Naive B cell (primary cell): Measurements from ENCODE around the gene RARA. TPM values are rescaled to one million over a fixed set of nuclear protein-coding genes. Genes with fewer than 3 reads are reported as not detected.
A peak's percentile ranks its signal among the peaks of the same experiment; 100 is the strongest.

ENCODE experiments used
- ATAC-seq, 2 donors: fragments of 150-1000 bp; cut with Tn5 transposase; 2 replicates each; pipeline ENCODE4 v1.10.0; 2021; ENCODE audit warnings: low read depth in 2 of 2, mild to moderate bottlenecking in 2 of 2, moderate library complexity in 2 of 2
- DNase-seq: peaks from one replicate; pipeline ENCODE4 v3.0.0; 2022
- H3K27ac Mint-ChIP-seq, 6 donors: one replicate each; pipeline ENCODE4 v1.8.0; 2020 to 2022; ENCODE audit warnings: mild to moderate bottlenecking in 6 of 6, mixed read lengths in 6 of 6, moderate library complexity in 5 of 6, inconsistent platforms in 2 of 6
- H3K27me3 Mint-ChIP-seq, 3 donors: one replicate each; pipeline ENCODE4 v1.8.0; 2021 to 2022; ENCODE audit warnings: mixed read lengths in 3 of 3, mild to moderate bottlenecking in 1 of 3
- H3K36me3 Mint-ChIP-seq, 2 donors: one replicate each; pipeline ENCODE4 v1.8.0; 2020 to 2022; ENCODE audit warnings: mixed read lengths in 2 of 2, inconsistent platforms in 1 of 2, mild to moderate bottlenecking in 1 of 2
- H3K4me1 Mint-ChIP-seq, 3 donors: one replicate each; pipeline ENCODE4 v1.8.0; 2020 to 2022; ENCODE audit warnings: mixed read lengths in 3 of 3, inconsistent platforms in 1 of 3, mild to moderate bottlenecking in 1 of 3, moderate library complexity in 1 of 3
- H3K4me3 Mint-ChIP-seq, 8 donors: one replicate each; pipeline ENCODE4 v1.8.0; 2020 to 2022; ENCODE audit warnings: mild to moderate bottlenecking in 8 of 8, mixed read lengths in 8 of 8, moderate library complexity in 8 of 8, inconsistent platforms in 2 of 8
- H3K9me3 Mint-ChIP-seq, 7 donors: one replicate each; pipeline ENCODE4 v1.8.0; 2020 to 2022; ENCODE audit warnings: mixed read lengths in 7 of 7, mild to moderate bottlenecking in 5 of 7, inconsistent platforms in 2 of 7, moderate library complexity in 1 of 7
- polyA plus RNA-seq, 6 donors: library from polyadenylated mRNA; unstranded; fragments of 300-500 nt; fragmentation: Illumina TruSeq; gene quantifications; one replicate each; pipeline ENCODE4 v1.2.3, GENCODE V29; 2021; ENCODE audit warnings: low read depth in 6 of 6

RARA gene
- polyA plus RNA-seq, 6 donors from 2014 or later, result 3.1 to 12.6 (median 7.8) TPM

- peak overlapping the region in 1 of 8 donors; percentile 12 for H3K4me3 Mint-ChIP-seq
- ATAC-seq, result no peak
- H3K27ac Mint-ChIP-seq, result no peak overlapping the region
- H3K4me1 Mint-ChIP-seq, result peaks cover 53 to 58% (median 54%) of the 10 kb centered on the region in 3 donors
- no peak for DNase-seq
- no peaks in the 10 kb centered on the region for H3K36me3 Mint-ChIP-seq
- H3K27me3 Mint-ChIP-seq, result no peaks in the 10 kb centered on the region
- no peaks in the 10 kb centered on the region for H3K9me3 Mint-ChIP-seq
Measured at GRCh38 chr17:40315206-40315605, 6.2 kb downstream of the RARA start.

GRCh38 chr17:40315678-40316570 is 6.9 kb downstream of the RARA start:
- no peaks in the 10 kb centered on the region for H3K27me3 Mint-ChIP-seq
- H3K4me3 Mint-ChIP-seq, result peak overlapping the region in 6 of 8 donors; percentile 22 to 79 (median 28)
- no peaks in the 10 kb centered on the region for H3K36me3 Mint-ChIP-seq
- no peaks in the 10 kb centered on the region for H3K9me3 Mint-ChIP-seq
- DNase-seq, result no peak
- ATAC-seq, result no peak
- peaks cover 60 to 63% (median 61%) of the 10 kb centered on the region in 3 donors for H3K4me1 Mint-ChIP-seq
- peak overlapping the region in 1 of 6 donors; percentile 70 for H3K27ac Mint-ChIP-seq

GRCh38 chr17:40316571-40317344 is 7.8 kb downstream of the RARA start:
- Mint-ChIP-seq H3K36me3 (no peaks in the 10 kb centered on the region), H3K4me1 (peaks cover 63 to 69% (median 68%) of the 10 kb centered on the region in 3 donors), H3K27me3 (no peaks in the 10 kb centered on the region), H3K9me3 (no peaks in the 10 kb centered on the region), H3K4me3 (peak overlapping the region in 7 of 8 donors; percentile 79 to 97 (median 91)), H3K27ac (peak overlapping the region in 4 of 6 donors; percentile 99 to 100 (median 100))
- DNase-seq (no peak), ATAC-seq (no peak)

- peaks cover 0 to under 1% (median 0%) of the 10 kb centered on the region in 7 donors for H3K9me3 Mint-ChIP-seq
- peaks cover 63 to 76% (median 75%) of the 10 kb centered on the region in 3 donors for H3K4me1 Mint-ChIP-seq
- DNase-seq (no peak), ATAC-seq (no peak)
- H3K36me3 Mint-ChIP-seq, result no peaks in the 10 kb centered on the region
- peak overlapping the region; percentile 98 to 100 (median 100) for H3K27ac Mint-ChIP-seq
- peak overlapping the region; percentile 89 to 97 (median 94) for H3K4me3 Mint-ChIP-seq
- no peaks in the 10 kb centered on the region for H3K27me3 Mint-ChIP-seq
Measured at GRCh38 chr17:40317345-40317873, 8.4 kb downstream of the RARA start.

- peaks cover 0 to 4% (median 0%) of the 10 kb centered on the region in 3 donors for H3K27me3 Mint-ChIP-seq
- peaks cover 70 to 82% (median 75%) of the 10 kb centered on the region in 3 donors for H3K4me1 Mint-ChIP-seq
- peak overlapping the region; percentile 98 to 100 (median 100) for H3K27ac Mint-ChIP-seq
- ATAC-seq (peak; percentile 63 to 65), DNase-seq (peak; percentile 92)
- H3K9me3 Mint-ChIP-seq, result peaks cover 0 to 6% (median 0%) of the 10 kb centered on the region in 7 donors
- peak overlapping the region; percentile 89 to 97 (median 94) for H3K4me3 Mint-ChIP-seq
- no peaks in the 10 kb centered on the region for H3K36me3 Mint-ChIP-seq
Measured at GRCh38 chr17:40317880-40318829, 9.2 kb downstream of the RARA start.

- Mint-ChIP-seq H3K27ac (peak overlapping the region; percentile 98 to 100 (median 100)), H3K9me3 (peaks cover 0 to 6% (median 0%) of the 10 kb centered on the region in 7 donors), H3K27me3 (peaks cover 0 to 4% (median 0%) of the 10 kb centered on the region in 3 donors), H3K36me3 (no peaks in the 10 kb centered on the region), H3K4me1 (peaks cover 71 to 90% (median 76%) of the 10 kb centered on the region in 3 donors), H3K4me3 (peak overlapping the region; percentile 89 to 97 (median 94))
- ATAC-seq (no peak), DNase-seq (no peak)
Measured at GRCh38 chr17:40318830-40319391, 9.9 kb downstream of the RARA start.

- peak overlapping the region; percentile 94 to 100 (median 100) for H3K27ac Mint-ChIP-seq
- DNase-seq (peak; percentile 62), ATAC-seq (no peak)
- H3K27me3 Mint-ChIP-seq, result peaks cover 0 to 4% (median 0%) of the 10 kb centered on the region in 3 donors
- no peaks in the 10 kb centered on the region for H3K36me3 Mint-ChIP-seq
- peaks cover 0 to 6% (median 0%) of the 10 kb centered on the region in 7 donors for H3K9me3 Mint-ChIP-seq
- H3K4me3 Mint-ChIP-seq, result peak overlapping the region; percentile 89 to 97 (median 94)
- peaks cover 70 to 93% (median 78%) of the 10 kb centered on the region in 3 donors for H3K4me1 Mint-ChIP-seq
Measured at GRCh38 chr17:40319651-40320540, 10.9 kb downstream of the RARA start.

- peaks cover 0 to 6% (median 0%) of the 10 kb centered on the region in 7 donors for H3K9me3 Mint-ChIP-seq
- no peak for ATAC-seq
- DNase-seq, result no peak
Measured at GRCh38 chr17:40320756-40321523, 12.0 kb downstream of the RARA start.

GRCh38 chr17:40321524-40321929 is 12.5 kb downstream of the RARA start:
- peaks cover 0 to 6% (median 0%) of the 10 kb centered on the region in 7 donors for H3K9me3 Mint-ChIP-seq
- H3K4me1 Mint-ChIP-seq, result peaks cover 81 to 93% (median 84%) of the 10 kb centered on the region in 3 donors
- H3K4me3 Mint-ChIP-seq, result peak overlapping the region; percentile 82 to 97 (median 92)
- DNase-seq (no peak), ATAC-seq (no peak)
- peaks cover 0 to 4% (median 0%) of the 10 kb centered on the region in 3 donors for H3K27me3 Mint-ChIP-seq
- H3K27ac Mint-ChIP-seq, result peak overlapping the region; percentile 100
- H3K36me3 Mint-ChIP-seq, result no peaks in the 10 kb centered on the region

More at GRCh38 chr17:40320756-40321523, 12.0 kb downstream of the RARA start:
- peaks cover 0 to 4% (median 0%) of the 10 kb centered on the region in 3 donors for H3K27me3 Mint-ChIP-seq
- H3K27ac Mint-ChIP-seq, result peak overlapping the region; percentile 94 to 100 (median 100)
- H3K4me3 Mint-ChIP-seq, result peak overlapping the region; percentile 89 to 97 (median 94)
- peaks cover 79 to 93% (median 84%) of the 10 kb centered on the region in 3 donors for H3K4me1 Mint-ChIP-seq
- H3K36me3 Mint-ChIP-seq, result no peaks in the 10 kb centered on the region

- H3K9me3 Mint-ChIP-seq, result peaks cover 0 to 6% (median 0%) of the 10 kb centered on the region in 7 donors
- no peak for ATAC-seq
- peaks cover 86 to 97% (median 87%) of the 10 kb centered on the region in 3 donors for H3K4me1 Mint-ChIP-seq
- H3K4me3 Mint-ChIP-seq, result peak overlapping the region; percentile 82 to 97 (median 92)
- peaks cover 0 to 4% (median 0%) of the 10 kb centered on the region in 3 donors for H3K27me3 Mint-ChIP-seq
- H3K36me3 Mint-ChIP-seq, result no peaks in the 10 kb centered on the region
- no peak for DNase-seq
- H3K27ac Mint-ChIP-seq, result peak overlapping the region; percentile 100
Measured at GRCh38 chr17:40321961-40322357, 13.0 kb downstream of the RARA start.
